ENCODE results near the gene ZNF724. TPM values are rescaled to one million over a fixed set of nuclear protein-coding genes. Genes with fewer than 3 reads are reported as not detected.

ZNF724 gene
- total and polyA plus RNA-seq, 2 of the 8 experiments (the other 6 are each of a cell fraction or from before 2014, with no cell fraction given): 8.7 to 67.2 TPM

DNA sequence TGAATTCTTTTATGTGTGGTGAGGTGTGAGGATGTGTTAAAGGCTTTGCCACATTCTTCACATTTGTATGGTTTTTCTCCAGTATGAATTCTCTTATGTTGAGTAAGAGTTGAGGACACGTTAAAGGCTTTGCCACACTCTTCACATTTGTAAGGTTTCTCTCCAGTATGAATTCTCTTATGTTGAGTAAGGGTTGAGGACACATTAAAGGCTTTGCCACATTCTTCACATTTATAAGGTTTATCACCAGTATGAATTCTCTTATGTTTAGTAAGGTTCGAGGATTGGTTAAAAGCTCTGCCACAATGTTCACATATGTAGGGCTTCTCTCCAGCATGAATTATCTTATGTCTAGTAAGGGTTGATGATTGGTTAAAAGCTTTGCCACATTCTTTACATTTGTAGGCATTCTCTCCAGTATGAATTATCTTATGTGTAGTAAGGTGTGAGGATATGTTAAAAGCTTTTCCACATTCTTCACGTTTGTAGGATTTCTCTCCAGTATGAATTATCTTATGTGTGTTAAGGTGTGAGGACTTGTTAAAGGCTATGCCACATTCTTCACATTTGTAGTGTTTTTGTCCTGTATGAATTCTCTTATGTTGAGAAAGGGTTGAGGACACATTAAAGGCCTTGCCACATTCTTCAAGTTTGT, 27.1 kb downstream of the ZNF724 start:
- Histone ChIP-seq H4K8ac (ENCODE audit: extremely low read depth, insufficient read depth, low read length) (no peak overlapping the region), H3K79me2 (ENCODE audit: control insufficient read depth in 1 of 2, insufficient read depth in 2 of 2, low read length in 2 of 2) (peaks cover 0 to 12% of the 10 kb centered on the region in 2 experiments; a peak in 2 of 4 replicates), H2AK5ac (ENCODE audit: low read depth, low read length) (no peak overlapping the region), H2AFZ (ENCODE audit: low read length) (no peak overlapping the region), H3K9me3 (ENCODE audit: insufficient read depth in 2 of 2, low read depth in 1 of 2, low read length in 1 of 2) (peaks cover 64 to 73% of the 10 kb centered on the region in 2 experiments), H4K20me1 (replicated peaks in 1 of 2; ENCODE audit: control insufficient read depth in 1 of 2, insufficient read depth in 2 of 2, low read length in 2 of 2) (no peaks in the 10 kb centered on the region), H3K9ac (replicated peaks in 1 of 4; ENCODE audit: extremely low read depth in 1 of 4, low read depth in 3 of 4, low read length in 3 of 4) (no peak overlapping the region), H2BK120ac (replicated peaks; ENCODE audit: low read depth, low read length) (no peak overlapping the region), H3K4me2 (ENCODE audit: insufficient read depth in 1 of 2, low read depth in 2 of 2, low read length in 2 of 2) (no peak overlapping the region), H3K27me3 (replicated peaks in 1 of 4; ENCODE audit: control insufficient read depth in 3 of 4, extremely low read depth in 1 of 4, insufficient read depth in 3 of 4, low read length in 3 of 4) (no peaks in the 10 kb centered on the region), H3K36me3 (ENCODE audit: control insufficient read depth in 2 of 4, insufficient read depth in 4 of 4, low read length in 3 of 4) (peaks cover 21 to 87% (median 57%) of the 10 kb centered on the region in 4 experiments), H3K4me3 (ENCODE audit: extremely low read depth in 1 of 4, insufficient read depth in 2 of 4, low read depth in 3 of 4, low read length in 4 of 4) (peak overlapping the region in 1 of 4 experiments; percentile 10; a peak in 1 of 8 replicates), H3K18ac (ENCODE audit: extremely low read depth, low read length) (no peak overlapping the region), H2BK5ac (ENCODE audit: low read depth, low read length) (no peak overlapping the region), H3K27ac (ENCODE audit: low read depth, low read length) (no peak overlapping the region), H3K23ac (ENCODE audit: insufficient read length) (no peak overlapping the region), H4K5ac (ENCODE audit: insufficient read length, low read depth, low read length) (no peak overlapping the region), H4K91ac (replicated peaks; ENCODE audit: insufficient read length, low read length) (no peak overlapping the region), H3K56ac (replicated peaks; ENCODE audit: insufficient read length, low read depth, low read length) (no peak overlapping the region), H3K14ac (ENCODE audit: insufficient read length) (no peak overlapping the region), H3K79me1 (ENCODE audit: low read depth, low read length) (no peaks in the 10 kb centered on the region), H3K4me1 (replicated peaks in 1 of 4; ENCODE audit: control insufficient read depth in 3 of 4, insufficient read depth in 4 of 4, low read length in 3 of 4) (no peaks in the 10 kb centered on the region), H3K4ac (replicated peaks; ENCODE audit: insufficient read length, low read depth, low read length) (no peak overlapping the region), H2BK12ac (ENCODE audit: low read depth, low read length) (no peak overlapping the region), H2BK20ac (ENCODE audit: low read length) (no peak overlapping the region), H3K23me2 (ENCODE audit: low read depth, low read length) (no peaks in the 10 kb centered on the region), H2BK15ac (ENCODE audit: low read length) (no peak overlapping the region)
- FAIRE-seq (no peak), DNase-seq (ENCODE audit: low read depth in 1 of 2, low spot score in 2 of 2) (no peak)
- 91% methylated on average over 3 of the region's 3 CpGs; no CpG with 5 or more reads in 1 of the 2 experiments for WGBS, 2 experiments (ENCODE audit: extremely low coverage in 1 of 2, insufficient coverage in 1 of 2, insufficient read length in 1 of 2, insufficient replicate concordance in 2 of 2, low coverage in 1 of 2, low lambda C conversion rate in 2 of 2, missing lambda C conversion rate in 1 of 2)
- ChIA-PET POLR2A (ENCODE audit: partially characterized antibody) (interaction anchor here (2.5 kb wide), 1 partner anchor 11 kb away, joined by 6 read pairs; no protein-coding TSS in a partner anchor), CTCF (ENCODE audit: partially characterized antibody) (no interaction called here)
- peak; percentile 96 for TF ChIP-seq ZNF274 (IDR thresholded peaks at IDR 0.05; ENCODE audit: borderline replicate concordance, extremely low read depth, low read length)
- no peak for TF ChIP-seq ASH2L (IDR thresholded peaks at IDR 0.05; ENCODE audit: low read length)

All from H1 (cell line).